DMS114 treated with DMSO at 0.1 percent for 48 hours (cell line): ENCODE data around the gene ASF1B.

Experiments
- DNase-seq: peaks from one replicate; lab custom pipeline; 2025; ENCODE audit not compliant: unreplicated experiment; lab: John Stamatoyannopoulos, UW

ASF1B gene

GRCh38 chr19:14088634-14089411, 47.6 kb downstream of the ASF1B start:
- DNase-seq = no peak

DNA sequence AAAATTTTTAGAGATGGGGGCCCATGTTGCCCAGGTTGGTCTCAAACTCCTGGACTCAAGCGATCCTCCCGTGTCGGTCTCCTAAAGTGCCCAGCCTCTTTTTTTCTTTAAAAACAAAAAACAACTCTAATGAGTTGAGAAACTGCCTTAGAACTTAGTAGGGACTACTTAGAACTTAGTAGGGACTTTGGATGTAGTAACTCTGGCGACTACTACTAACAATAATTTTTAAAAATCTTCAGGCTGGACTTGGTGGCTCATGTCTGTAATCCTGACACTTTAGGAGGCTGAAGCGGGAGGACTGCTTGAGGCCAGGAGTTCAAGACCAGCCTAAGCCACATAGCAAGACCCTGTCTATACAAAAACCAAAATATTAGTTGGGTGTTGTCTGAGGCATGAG, 50.3 kb downstream of the ASF1B start:
- DNase-seq = no peak

DNA sequence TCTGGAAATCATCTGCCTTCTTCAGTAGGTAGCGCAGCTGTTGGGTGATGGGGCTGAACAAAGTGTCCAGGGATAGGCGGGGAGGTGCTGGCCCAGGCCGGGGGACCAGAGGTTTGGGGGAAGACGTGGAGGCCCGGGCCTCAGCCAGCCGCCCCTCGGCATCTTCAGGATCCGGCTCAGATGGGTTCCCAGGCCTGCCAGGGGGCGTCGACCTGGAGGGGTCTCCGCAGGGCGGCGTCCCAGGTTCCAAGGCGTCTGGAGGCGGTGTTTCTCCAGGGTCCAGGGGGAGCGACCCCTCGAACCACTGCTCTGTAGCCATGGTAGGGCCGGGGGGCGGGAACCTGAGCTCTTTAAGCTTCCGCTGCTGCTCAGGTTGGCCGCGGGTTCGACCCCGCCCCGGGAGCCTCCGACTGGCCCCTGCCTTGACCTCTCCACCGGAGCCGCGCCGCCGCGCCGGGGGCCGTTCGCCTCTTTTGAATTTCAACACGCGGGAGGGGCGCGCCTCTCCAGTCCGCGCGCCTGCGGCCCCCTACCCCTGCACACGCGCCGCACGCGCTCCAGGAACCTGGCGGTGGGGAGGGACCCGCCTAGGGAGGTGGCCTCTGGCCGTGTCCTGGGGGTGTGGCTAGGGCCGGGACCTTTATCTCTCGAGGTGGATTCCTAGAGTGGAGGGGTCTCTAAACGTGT, 50.9 kb downstream of the ASF1B start, which contains the start of gene C19orf67:
Gene C19orf67, minus strand, starts transcription at position 475 of the 687 bp plus-strand sequence. Its CDS starts 156 bp downstream, at position 319.
- DNase-seq = no peak

- no peak for DNase-seq
These were observed 53.8 kb downstream of the ASF1B start for GRCh38 chr19:14082675-14082960.

GRCh38 chr19:14081797-14082674, 54.4 kb downstream of the ASF1B start:
- DNase-seq = no peak

DNA sequence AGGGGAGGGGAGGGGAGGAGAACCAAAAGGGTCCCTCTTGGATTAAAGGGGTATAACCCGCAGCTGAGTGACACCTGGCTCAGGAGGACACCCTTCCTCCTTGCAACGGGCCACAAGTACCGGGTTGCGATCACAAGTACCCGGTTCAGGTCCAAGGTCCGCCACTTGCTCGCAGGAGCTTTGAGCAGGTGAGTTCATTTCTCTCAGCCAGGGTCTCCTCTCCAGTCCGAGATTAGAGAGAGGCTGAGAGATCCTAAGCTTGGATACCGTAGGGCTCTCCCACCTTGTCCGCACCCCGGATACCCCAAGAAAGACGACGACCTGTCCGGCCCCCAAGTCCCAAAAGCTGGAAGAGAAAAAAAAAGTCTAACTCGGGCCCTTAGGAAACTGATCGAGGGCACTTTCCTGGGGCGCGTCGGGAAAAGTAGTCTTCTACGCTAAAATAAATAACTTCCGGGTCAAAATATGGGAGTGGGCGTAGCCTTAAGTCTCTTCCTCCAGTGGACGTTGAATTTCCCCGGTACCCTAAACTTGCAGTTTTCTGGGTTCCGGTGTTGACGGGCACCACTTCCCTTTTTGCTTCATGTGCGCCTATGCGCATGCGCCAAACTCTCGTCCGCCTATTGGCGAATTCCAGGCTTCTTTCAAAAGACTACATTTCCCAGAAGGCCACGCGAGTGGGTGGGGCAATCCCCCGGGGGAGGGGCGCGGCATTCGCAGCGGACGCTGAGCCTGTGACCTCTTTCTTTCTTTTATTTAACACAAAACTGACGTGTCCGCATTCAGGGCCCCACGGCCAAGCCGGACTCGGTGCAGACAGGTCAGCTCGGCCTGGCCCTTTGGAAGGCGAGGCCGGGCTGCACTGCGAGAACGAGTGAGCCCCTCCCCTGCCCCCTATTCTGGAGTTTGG, 55.2 kb downstream of the ASF1B start:
- peak; percentile 93 for DNase-seq

DNA sequence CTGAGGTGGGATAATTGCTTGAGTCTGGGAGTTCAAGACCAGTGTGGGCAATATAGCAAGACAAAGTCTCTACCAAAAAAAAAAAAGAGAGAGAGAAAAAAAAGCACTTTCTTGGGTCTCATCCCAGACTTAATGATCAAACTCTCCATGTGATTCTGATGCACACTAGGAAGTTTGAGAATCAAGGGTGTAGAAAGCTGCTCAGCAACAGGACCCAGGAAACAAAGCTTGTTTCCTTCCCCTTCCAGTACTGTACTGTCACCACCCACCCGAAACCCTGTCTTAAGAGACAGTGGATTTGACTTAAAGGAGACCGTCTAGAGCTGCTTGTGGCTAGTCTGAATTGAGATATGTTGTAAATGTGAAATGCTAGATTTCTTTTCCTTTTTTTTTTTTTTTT, 58.0 kb downstream of the ASF1B start:
- no peak for DNase-seq

DNA sequence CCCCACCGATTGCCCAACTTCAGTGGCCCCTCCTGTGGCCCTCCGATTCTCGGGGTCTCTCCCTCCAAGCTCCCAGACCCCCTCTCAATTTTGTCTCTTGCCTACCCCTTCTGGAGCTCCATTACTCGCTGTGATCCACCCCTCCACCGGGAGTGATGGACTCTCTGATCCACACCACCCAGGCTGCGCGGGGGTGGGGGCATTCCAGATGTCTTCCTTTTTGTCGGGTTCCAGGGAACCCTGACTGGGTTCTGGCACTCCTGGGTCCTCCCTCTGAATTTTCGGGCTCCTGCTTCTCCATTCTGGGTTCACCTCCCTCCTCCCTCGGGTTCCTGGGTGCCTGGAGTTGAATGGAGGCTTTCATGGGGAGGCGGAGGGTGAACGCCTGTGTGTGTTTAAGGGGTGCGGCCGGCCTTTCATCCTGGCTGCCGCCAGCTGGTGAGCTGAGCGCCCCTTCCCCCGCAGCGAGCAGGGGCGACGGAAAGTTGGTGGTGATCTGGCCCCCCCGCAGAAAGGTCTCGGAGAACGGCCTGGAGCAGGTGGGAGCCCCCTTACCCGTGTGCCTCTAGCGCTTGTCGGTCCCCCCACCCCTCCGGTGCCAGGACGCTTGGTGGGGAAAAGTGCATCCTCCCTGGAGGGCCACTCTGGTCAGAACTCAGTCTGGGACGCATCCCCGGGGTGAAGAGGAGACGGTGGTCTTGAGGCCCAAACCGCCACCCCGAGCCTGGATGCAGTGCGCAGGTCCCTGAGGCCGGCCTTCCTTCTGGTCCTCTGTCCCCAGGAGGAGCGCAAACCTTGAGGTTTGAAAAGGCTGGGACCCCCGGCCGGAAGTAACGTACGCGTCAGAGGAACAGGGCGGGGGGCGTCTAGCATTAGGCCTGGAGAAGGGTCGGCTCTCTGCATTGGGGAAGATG, 62.2 kb downstream of the ASF1B start:
- no peak for DNase-seq

GRCh38 chr19:14073261-14073924, 63.0 kb downstream of the ASF1B start:
- DNase-seq = peak; percentile 32

- DNase-seq = no peak
These were observed 63.7 kb downstream of the ASF1B start, which contains the start of gene MISP3 for GRCh38 chr19:14072535-14073260. MISP3 (plus strand) TSS chr19:14072786; CDS start chr19:14073310, 524 bp downstream.

DNA sequence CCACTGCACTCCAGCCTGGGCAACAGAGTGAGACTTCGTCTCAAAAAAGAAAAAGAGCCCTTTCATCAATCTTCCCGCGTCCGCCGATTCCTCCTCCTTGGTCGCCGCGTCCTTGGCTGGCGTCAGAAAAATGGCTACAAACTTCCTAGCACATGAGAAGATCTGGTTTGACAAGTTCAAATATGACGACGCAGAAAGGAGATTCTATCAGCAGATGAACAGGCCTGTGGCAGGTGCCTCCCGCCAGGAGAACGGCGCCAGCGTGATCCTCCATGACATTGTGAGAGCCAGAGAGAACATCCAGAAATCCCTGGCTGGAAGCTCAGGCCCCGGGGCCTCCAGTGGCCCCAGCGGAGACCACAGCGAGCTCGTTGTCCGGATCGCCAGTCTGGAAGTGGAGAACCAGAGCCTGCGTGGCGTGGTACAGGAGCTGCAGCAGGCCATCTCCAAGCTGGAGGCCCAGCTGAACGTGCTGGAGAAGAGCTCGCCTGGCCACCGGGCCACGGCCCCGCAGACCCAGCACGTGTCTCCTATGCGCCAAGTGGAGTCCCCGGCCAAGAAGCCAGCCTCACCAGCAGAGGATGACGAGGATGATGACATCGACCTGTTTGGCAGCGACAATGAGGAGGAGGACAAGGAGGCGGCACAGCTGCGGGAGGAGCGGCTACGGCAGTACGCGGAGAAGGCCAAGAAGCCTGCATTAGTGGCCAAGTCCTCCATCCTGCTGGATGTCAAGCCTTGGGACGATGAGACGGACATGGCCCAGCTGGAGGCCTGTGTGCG, 65.9 kb downstream of the ASF1B start:
- no peak for DNase-seq
